GM12878 (cell line): ENCODE measurements around the gene ACTMAP. TPM values are rescaled to one million over a fixed set of nuclear protein-coding genes. Genes with fewer than 3 reads are reported as not detected.

Experiments
- ATAC-seq: fragments of 200-7000 bp; cut with Tn5 transposase; 3 replicates; pipeline ENCODE4 v1.9.1; 2020; ENCODE audit warnings: mild to moderate bottlenecking, moderate library complexity
- BruUV-seq: library from RNA; stranded (reverse); fragments of 400-500 nt; replicated peaks from 2 replicates; lab custom pipeline; 2021; lab: Mats Ljungman, UMichigan
- CTCF ChIA-PET: fragments of 300-600 bp; sonication (Branson Sonifier 250); formaldehyde crosslinking; extraction: SDS; loops from one replicate; lab custom pipeline; 2021; ENCODE audit warnings: inconsistent platforms; lab: Yijun Ruan, JAX
- POLR2A ChIA-PET: fragments of 350-600 bp; formaldehyde crosslinking; extraction: SDS; loops from one replicate; lab custom pipeline; 2021; ENCODE audit warnings: inconsistent platforms; lab: Charles Lee
- RAD21 ChIA-PET: fragments of 300-600 bp; sonication (Branson Sonifier 250); formaldehyde crosslinking; loops from one replicate; lab custom pipeline; 2023; ENCODE audit warnings: antibody characterized with exemption; ENCODE audit not compliant: unreplicated experiment; lab: Charles Lee
- SMC1A ChIA-PET: fragments of 300-600 bp; sonication (Branson Sonifier 250); formaldehyde crosslinking; loops from one replicate; lab custom pipeline; 2023; ENCODE audit not compliant: unreplicated experiment, uncharacterized antibody; lab: Charles Lee
- DNase-seq: peaks from one replicate; pipeline ENCODE4 v3.0.0-alpha.2; 2011; ENCODE audit warnings: low read depth, low spot score
- FAIRE-seq: peaks from 3 replicates; lab custom pipeline; 2011; peaks lifted over from hg19 to GRCh38; lab: Jason Lieb, UNC
- H2AFZ ChIP-seq: 2 replicates; pipeline ENCODE4 v1.6.0; 2011; ENCODE audit warnings: low read depth, low read length, control low read depth; ENCODE audit not compliant: control insufficient read depth
- H3K27ac ChIP-seq: 2 replicates; pipeline ENCODE4 v1.5.1; 2011; ENCODE audit warnings: control low read depth; ENCODE audit not compliant: control insufficient read depth, insufficient read depth
- H3K27me3 ChIP-seq, 2 experiments: replicated peaks in 1 of 2; 2 replicates each; pipeline versions ENCODE4 v1.6.0 to v1.6.1; 2011; ENCODE audit warnings: low read length in 1 of 2; ENCODE audit not compliant: control insufficient read depth in 2 of 2, insufficient read depth in 2 of 2
- H3K36me3 ChIP-seq, 2 experiments: 2 replicates each; pipeline ENCODE4 v1.5.1; 2011; ENCODE audit warnings: low read length in 1 of 2; ENCODE audit not compliant: control insufficient read depth in 2 of 2, insufficient read depth in 2 of 2
- H3K4me1 ChIP-seq: 2 replicates; pipeline ENCODE4 v1.6.1; 2011; ENCODE audit warnings: mild to moderate bottlenecking, low read length, moderate library complexity, mixed read lengths; ENCODE audit not compliant: control insufficient read depth, insufficient read depth
- H3K4me2 ChIP-seq: 2 replicates; pipeline ENCODE4 v1.6.0; 2011; ENCODE audit warnings: control low read depth; ENCODE audit not compliant: control insufficient read depth, insufficient read depth
- H3K4me3 ChIP-seq: fragments of 200-600 bp; sonication (generic); 2 replicates; pipeline ENCODE4 v1.5.1; 2016
- H3K79me2 ChIP-seq: 2 replicates; pipeline ENCODE4 v1.6.0; 2011; ENCODE audit warnings: low read length; ENCODE audit not compliant: control insufficient read depth, insufficient read depth
- H3K9ac ChIP-seq: 2 replicates; pipeline ENCODE4 v1.8.0; 2011; ENCODE audit warnings: low read length, control low read depth, mixed read lengths; ENCODE audit not compliant: control insufficient read depth, insufficient read depth
- H3K9me3 ChIP-seq: replicated peaks from 3 replicates; pipeline ENCODE4 v1.5.1; 2011; ENCODE audit warnings: mild to moderate bottlenecking, low read length; ENCODE audit not compliant: control insufficient read depth, insufficient read depth
- H4K20me1 ChIP-seq: 2 replicates; pipeline ENCODE4 v1.6.0; 2011; ENCODE audit not compliant: control insufficient read depth, insufficient read depth
- ASH2L ChIP-seq: fragments of 300-600, 200-600 bp; sonication (generic); IDR thresholded peaks from 2 replicates; pipeline ENCODE4 v1.6.1; 2017; ENCODE audit warnings: low read depth, mild to moderate bottlenecking, borderline replicate concordance
- DPF2 ChIP-seq: fragments of 450-650 bp; IDR thresholded peaks from 2 replicates; pipeline ENCODE4 v1.6.1; 2017; ENCODE audit warnings: mild to moderate bottlenecking
- SMC3 ChIP-seq: IDR thresholded peaks from 2 replicates; pipeline ENCODE4 v1.6.1; 2011; ENCODE audit warnings: low read length, improper control_type of control experiment, borderline replicate concordance
- ZNF622 ChIP-seq: fragments of 450-650 bp; IDR thresholded peaks from 2 replicates; pipeline ENCODE4 v1.6.1; 2017; ENCODE audit warnings: mild to moderate bottlenecking, inconsistent platforms
- WGBS: methylation state at CpG from one replicate; pipeline ENCODE4 v1.1.6; 2016; ENCODE audit warnings: low lambda C conversion rate; ENCODE audit not compliant: insufficient replicate concordance, insufficient coverage; ENCODE audit errors: missing lambda C conversion rate; 5-methylcytosine and 5-hydroxymethylcytosine counted together
- in situ Hi-C: fragments of 300-500 bp; cut with MboI; formaldehyde crosslinking; loops from 9 replicates; pipeline ENCODE4 v1.14.3; 2018; ENCODE audit warnings: mixed read lengths
- intact Hi-C: fragments of 100-400 bp; cut with micrococcal nuclease; formaldehyde crosslinking; loops from one replicate; pipeline ENCODE4 v1.14.2; 2022; ENCODE audit not compliant: unreplicated experiment
- polyA plus RNA-seq, 11 experiments: library from polyadenylated mRNA; depleted of rRNA in 4 of 11; unstranded in 6 of 11; stranded (reverse) in 5 of 11; fragments of >200 nt; fragmentation: Nextera tagmentation in 4 of 11; fragmentation: Illumina TruSeq in 1 of 11; extraction: Ambion mirVana in 4 of 11; extraction: Trizol in 1 of 11; gene quantifications; 1 replicate in 1 of 11; 2 replicates in 10 of 11; pipeline versions ENCODE4 v1.2.1 to v1.2.3, GENCODE V29; 2011 to 2016; ENCODE audit warnings: inconsistent platforms in 2 of 11, missing spikeins in 2 of 11, low read depth in 1 of 11
- total RNA-seq, 4 experiments: library from RNA; depleted of rRNA in 3 of 4; stranded (reverse); fragments of >200 nt in 3 of 4; fragmentation: Illumina TruSeq in 1 of 4; extraction: Trizol in 1 of 4; gene quantifications; 2 replicates each; pipeline versions ENCODE4 v1.2.1 to v1.2.3, GENCODE V29; 2013 to 2021
- TF ChIP-seq, protein P1 (sequence below), 3 experiments: IDR thresholded peaks in 2 of 3; conservative IDR thresholded peaks in 1 of 3; 2 replicates each; pipeline ENCODE4 v1.5.1; 2011; ENCODE audit warnings: low read depth in 3 of 3, low read length in 3 of 3, mild to moderate bottlenecking in 3 of 3, control low read depth in 2 of 3, moderate library complexity in 2 of 3, inconsistent platforms in 1 of 3, mixed read lengths in 1 of 3; ENCODE audit not compliant: control insufficient read depth in 2 of 3, insufficient read depth in 1 of 3; ENCODE audit errors: extremely low read depth in 1 of 3
- TF ChIP-seq, protein P2 (sequence below): IDR thresholded peaks from 2 replicates; pipeline ENCODE4 v1.6.1; 2011; ENCODE audit warnings: low read depth, low read length, improper control_type of control experiment, borderline replicate concordance
- TF ChIP-seq, protein P3 (sequence below): fragments of 450-650 bp; IDR thresholded peaks from 2 replicates; pipeline ENCODE4 v1.6.1; 2017; ENCODE audit warnings: low read depth, mild to moderate bottlenecking, moderate library complexity

Gene ACTMAP
- total and polyA plus RNA-seq, 10 of the 15 experiments (the other 5 are each of a cell fraction or from before 2014, with no cell fraction given): 3.0 to 26.2 (median 11.1) TPM

DNA sequence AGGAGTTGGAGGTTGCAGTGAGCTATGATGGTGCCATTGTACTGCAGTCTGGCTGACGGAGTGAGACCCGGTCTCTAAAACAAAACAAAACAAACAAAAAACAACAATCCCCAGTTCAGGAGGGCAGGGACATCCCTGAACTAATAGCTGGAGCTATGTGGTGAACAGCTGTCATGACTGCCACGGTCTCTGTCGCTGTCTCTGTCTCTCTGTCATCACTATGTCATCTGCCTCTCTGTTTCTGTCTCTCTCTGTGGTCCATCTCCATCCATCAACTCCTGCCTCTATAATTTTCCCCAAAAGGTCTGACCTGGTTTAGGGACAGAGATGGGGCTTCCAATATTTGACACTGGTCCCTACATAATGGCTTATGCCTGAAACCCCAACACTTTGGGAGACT lies 26.0 kb downstream of the ACTMAP start (continued):
- TF ChIP-seq, protein P1, sequence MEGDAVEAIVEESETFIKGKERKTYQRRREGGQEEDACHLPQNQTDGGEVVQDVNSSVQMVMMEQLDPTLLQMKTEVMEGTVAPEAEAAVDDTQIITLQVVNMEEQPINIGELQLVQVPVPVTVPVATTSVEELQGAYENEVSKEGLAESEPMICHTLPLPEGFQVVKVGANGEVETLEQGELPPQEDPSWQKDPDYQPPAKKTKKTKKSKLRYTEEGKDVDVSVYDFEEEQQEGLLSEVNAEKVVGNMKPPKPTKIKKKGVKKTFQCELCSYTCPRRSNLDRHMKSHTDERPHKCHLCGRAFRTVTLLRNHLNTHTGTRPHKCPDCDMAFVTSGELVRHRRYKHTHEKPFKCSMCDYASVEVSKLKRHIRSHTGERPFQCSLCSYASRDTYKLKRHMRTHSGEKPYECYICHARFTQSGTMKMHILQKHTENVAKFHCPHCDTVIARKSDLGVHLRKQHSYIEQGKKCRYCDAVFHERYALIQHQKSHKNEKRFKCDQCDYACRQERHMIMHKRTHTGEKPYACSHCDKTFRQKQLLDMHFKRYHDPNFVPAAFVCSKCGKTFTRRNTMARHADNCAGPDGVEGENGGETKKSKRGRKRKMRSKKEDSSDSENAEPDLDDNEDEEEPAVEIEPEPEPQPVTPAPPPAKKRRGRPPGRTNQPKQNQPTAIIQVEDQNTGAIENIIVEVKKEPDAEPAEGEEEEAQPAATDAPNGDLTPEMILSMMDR (IDR thresholded peaks at IDR 0.05 in 2 of 3, conservative IDR thresholded peaks at IDR 0.05 in 1 of 3; ENCODE audit: control insufficient read depth in 2 of 3, extremely low read depth in 1 of 3, insufficient read depth in 1 of 3, low read depth in 3 of 3, low read length in 3 of 3): no peak
- TF ChIP-seq ASH2L: no peak
- TF ChIP-seq, protein P2, sequence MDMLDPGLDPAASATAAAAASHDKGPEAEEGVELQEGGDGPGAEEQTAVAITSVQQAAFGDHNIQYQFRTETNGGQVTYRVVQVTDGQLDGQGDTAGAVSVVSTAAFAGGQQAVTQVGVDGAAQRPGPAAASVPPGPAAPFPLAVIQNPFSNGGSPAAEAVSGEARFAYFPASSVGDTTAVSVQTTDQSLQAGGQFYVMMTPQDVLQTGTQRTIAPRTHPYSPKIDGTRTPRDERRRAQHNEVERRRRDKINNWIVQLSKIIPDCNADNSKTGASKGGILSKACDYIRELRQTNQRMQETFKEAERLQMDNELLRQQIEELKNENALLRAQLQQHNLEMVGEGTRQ: no peak
- TF ChIP-seq ZNF622: no peak

DNA sequence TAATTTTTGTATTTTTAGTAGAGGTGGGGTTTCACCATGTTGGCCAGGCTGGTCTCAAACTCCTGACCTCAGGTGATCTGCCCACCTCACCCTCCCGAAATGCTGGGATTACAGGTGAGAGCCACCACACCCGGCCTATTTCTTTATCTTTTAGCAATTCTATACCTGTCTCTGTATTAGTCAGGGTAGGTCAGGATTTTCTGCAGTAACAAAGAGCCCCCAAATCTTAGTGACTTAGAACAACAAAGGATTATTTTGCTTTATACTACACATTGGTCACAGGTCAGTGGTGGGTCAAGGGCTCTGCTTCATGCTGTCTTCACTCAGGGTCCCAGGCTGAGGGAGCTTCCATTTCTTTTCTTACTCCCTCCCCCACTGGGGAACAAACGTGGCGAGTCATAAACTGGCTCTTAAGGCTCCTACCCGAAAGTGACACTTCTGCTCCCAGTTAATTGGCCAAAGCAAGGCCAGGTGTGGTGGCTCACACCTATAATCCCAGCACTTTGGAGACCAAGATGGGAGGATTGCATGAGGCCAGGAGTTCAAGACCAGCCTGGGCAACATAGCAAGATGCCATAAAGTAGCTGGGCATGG lies 26.5 kb downstream of the ACTMAP start:
- DNase-seq (no peak), ATAC-seq (no peak), FAIRE-seq (no peak)
- Histone ChIP-seq H3K36me3 (no peaks in the 10 kb centered on the region; a peak in 3 of 4 replicates), H3K27me3 (no peaks in the 10 kb centered on the region), H3K4me1 (peaks cover 11% of the 10 kb centered on the region), H3K9ac (no peak overlapping the region), H2AFZ (no peak overlapping the region), H3K27ac (no peak overlapping the region), H4K20me1 (no peaks in the 10 kb centered on the region), H3K79me2 (peaks cover 9% of the 10 kb centered on the region), H3K4me3 (no peak overlapping the region), H3K9me3 (no peaks in the 10 kb centered on the region), H3K4me2 (no peak overlapping the region)
- TF ChIP-seq DPF2 (no peak), SMC3 (no peak)
- TF ChIP-seq, protein P3, sequence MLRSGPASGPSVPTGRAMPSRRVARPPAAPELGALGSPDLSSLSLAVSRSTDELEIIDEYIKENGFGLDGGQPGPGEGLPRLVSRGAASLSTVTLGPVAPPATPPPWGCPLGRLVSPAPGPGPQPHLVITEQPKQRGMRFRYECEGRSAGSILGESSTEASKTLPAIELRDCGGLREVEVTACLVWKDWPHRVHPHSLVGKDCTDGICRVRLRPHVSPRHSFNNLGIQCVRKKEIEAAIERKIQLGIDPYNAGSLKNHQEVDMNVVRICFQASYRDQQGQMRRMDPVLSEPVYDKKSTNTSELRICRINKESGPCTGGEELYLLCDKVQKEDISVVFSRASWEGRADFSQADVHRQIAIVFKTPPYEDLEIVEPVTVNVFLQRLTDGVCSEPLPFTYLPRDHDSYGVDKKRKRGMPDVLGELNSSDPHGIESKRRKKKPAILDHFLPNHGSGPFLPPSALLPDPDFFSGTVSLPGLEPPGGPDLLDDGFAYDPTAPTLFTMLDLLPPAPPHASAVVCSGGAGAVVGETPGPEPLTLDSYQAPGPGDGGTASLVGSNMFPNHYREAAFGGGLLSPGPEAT: no peak
- in situ Hi-C loops: no loop called here
- 98% methylated on average over 5 of the region's 5 CpGs for WGBS
- intact Hi-C loops: no loop called here
- ChIA-PET POLR2A (no interaction called here), SMC1A (no interaction called here), CTCF (no interaction called here), RAD21 (interaction anchor here (1.3 kb wide), 1 partner anchor 31 kb away, joined by 3 read pairs; no protein-coding TSS in a partner anchor)
- no TSS peak for BruUV-seq
